ENCODE results near the gene NCAPD3.

GRCh38 chr11:134145715-134146114, 78.1 kb downstream of the NCAPD3 start:
- TF ChIP-seq CREM (CRISPR knock-in tag; IDR thresholded peaks at IDR 0.05): no peak
- no peak for TF ChIP-seq USF1 (CRISPR knock-in tag; IDR thresholded peaks at IDR 0.05)
- no peak for TF ChIP-seq CTCF (IDR thresholded peaks at IDR 0.05)
- no peak for TF ChIP-seq JUN (CRISPR knock-in tag; IDR thresholded peaks at IDR 0.05)
- no peak for TF ChIP-seq ATF2 (CRISPR knock-in tag; IDR thresholded peaks at IDR 0.05; ENCODE audit: borderline replicate concordance, low read depth)
- no peak for TF ChIP-seq ZNF138 (CRISPR knock-in tag; conservative IDR thresholded peaks at IDR 0.05)
- TF ChIP-seq E2F5 (CRISPR knock-in tag; IDR thresholded peaks at IDR 0.05): no peak
- TF ChIP-seq TP53 (CRISPR knock-in tag; IDR thresholded peaks at IDR 0.05): no peak
- no peak for TF ChIP-seq SP1 (CRISPR knock-in tag; conservative IDR thresholded peaks at IDR 0.05)
- no peak for TF ChIP-seq ZNF317 (CRISPR knock-in tag; IDR thresholded peaks at IDR 0.05; ENCODE audit: borderline replicate concordance, low read depth)
